Embryonic facial prominence (tissue), 1 donor: ENCODE data around the gene PUS7.
"Not testable (repeated sequence)": the region's sequence is repeated elsewhere in the genome, so short reads cannot be mapped to it uniquely, and the experiment has no call there.

Experiments used
- DNase-seq: peaks from one replicate; pipeline ENCODE4 v3.0.0-alpha.2; 2016; ENCODE audit errors: extremely low spot score

Gene PUS7

DNA sequence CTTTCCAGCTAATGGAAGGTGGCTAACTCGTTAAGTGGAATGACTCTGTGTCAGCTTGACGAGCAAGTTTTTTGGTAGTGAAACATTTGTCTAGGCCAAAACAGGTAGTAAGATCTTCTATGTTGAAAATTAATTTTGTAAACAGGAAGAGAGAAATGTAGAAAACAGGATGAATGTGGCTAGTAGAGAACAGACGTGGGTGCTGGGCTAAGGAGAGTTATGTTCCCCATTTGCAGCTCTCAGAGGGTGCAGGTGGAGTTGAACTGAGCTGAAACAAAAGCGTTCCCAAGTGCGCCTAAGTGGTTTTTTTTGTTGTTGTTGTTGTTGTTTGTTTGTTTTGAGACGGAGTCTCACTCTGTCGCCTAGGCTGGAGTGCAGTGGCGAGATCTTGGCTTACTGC is 73.9 kb downstream of the PUS7 start:
- no peak for DNase-seq

DNA sequence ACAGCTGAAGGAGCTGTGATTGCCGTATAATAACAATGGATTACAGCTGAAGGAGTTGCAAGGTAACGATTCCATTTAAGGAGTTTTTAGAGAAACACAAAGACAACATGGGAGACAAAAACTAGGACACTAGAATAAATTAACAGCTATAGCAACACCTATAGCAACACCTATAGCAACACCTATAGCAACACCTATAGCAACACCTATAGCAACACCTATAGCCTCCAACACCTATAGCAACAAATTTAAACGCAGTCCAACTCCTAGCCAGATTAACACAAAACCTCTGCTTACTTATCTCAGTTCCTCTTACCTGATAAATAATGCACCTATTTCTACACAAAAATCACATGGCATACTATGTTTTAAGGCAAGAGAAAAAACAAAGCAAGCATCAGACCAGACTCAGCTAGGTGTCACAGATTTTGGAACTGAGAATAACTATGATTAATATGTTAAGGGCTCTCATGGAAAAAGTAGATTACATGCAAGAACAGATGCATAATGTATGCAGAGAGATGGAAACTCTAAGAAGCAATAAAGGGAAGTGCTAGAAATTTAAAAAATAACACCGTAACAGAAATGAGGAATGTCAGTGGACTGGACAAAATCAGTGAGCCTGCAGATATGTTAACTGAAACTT is 77.6 kb downstream of the PUS7 start:
- DNase-seq, result no peak

- not testable (repeated sequence) for DNase-seq
Observed at GRCh38 chr7:105442214-105442613, 79.9 kb downstream of the PUS7 start.

DNA sequence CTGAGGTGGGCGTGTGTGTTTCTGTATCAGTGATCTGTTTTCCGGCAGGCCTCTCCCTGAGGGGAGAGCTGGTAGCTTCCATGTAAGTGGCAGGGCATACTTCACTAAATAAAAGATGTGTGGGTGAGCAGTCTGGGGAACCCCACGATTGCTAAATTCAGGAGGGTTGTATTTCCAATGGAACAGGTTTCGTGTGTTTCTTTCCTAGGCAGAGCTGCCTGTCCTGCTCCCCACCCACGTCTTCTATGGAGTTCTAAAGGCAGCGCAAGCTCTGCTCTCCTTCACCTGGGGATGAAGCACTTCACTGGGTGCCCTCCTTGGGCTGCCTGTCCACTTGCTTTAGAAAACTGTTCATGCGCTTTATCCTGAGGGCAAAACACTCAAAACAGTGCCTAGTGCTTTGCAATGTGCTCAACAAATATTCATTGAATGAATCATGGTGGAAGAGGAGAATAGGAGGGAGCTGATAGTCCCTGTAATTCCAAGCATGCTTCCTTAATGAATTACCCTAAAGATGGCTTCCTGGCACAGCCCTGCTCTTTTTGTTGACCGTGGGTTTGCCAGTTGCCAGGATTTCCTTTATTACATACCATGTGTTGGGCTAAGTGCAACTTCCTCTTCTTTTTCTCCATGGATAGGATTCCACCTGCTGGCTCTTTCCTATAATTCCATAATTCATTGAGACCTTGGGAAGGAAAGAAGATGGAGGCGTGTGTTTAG is 82.7 kb downstream of the PUS7 start:
- DNase-seq, result no peak

DNA sequence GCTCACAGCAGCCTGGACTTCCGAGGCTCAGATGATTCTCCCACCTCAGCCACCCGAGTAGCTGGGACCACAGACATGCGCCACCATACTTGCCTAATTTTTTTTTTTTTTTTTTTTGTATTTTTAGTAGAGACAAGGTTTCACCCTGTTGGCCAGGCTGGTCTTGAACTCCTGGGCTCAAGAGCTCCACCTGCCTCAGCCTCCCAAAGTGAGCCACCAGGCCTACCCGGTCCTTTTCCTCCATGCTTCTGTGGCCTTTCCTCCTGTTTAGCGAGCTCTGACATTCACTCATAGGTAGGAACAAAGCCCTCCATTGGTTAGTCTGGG is 83.3 kb downstream of the PUS7 start:
- no peak for DNase-seq

DNA sequence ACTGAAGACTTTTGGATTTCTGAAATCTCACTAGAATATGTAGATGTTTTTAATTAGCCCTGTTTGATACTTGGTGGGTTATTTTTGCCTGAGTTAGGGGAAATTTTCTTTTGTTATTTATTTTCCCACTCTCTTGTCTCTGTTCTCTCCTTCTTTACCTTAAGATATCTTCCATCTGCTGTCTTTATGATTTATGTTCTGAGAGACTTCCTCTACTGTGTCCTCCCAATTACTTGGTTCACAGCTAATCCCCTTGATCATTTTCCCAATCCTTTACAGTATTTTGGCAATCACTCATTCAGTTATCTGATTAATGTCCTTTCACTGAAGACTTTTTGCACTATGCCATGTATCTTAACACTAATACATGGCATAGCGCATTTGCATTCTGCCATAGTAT is 83.8 kb downstream of the PUS7 start:
- DNase-seq, result no peak

DNA sequence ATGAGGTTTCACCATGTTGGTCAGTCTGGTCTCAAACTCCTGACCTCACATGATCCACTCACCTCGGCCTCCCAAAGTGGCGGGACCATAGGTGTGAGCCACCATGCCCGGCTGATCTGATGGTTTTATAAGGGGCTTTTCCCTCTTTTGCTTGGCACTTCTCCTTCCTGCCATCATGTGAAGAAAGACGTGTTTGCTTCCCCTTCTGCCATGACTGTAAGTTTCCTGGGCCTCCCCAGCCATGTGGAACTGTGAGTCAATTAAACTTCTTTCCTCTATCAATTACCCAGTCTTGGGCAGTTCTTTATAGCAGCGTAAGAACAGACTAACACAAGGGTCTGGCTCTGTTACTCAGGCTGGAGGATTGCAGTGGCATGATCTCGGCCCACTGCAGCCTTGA is 84.7 kb downstream of the PUS7 start:
- not testable (repeated sequence) for DNase-seq

GRCh38 chr7:105429746-105430612 is 92.1 kb downstream of the PUS7 start:
- no peak for DNase-seq

- DNase-seq, result no peak
Observed at GRCh38 chr7:105426606-105427146, 95.4 kb downstream of the PUS7 start.

DNA sequence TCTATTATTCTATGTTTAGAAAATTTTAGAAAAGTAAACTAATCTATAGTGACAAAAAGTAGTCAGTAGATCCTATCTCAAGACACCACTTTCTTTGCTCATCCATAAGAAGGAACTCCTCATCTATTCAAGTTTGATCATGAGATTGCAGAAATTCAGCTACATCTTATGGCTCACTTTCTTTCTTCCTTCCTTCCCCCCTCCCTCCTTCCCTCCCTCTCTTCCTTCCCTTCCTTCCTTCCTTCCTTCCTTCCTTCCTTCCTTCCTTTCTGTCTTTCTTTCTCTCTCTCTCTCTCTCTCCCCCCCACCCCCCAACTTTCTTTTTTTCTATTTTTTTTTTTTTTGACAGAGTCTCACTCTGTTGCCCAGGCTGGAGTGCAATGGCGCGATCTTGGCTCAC is 98.1 kb downstream of the PUS7 start:
- DNase-seq, result no peak

DNA sequence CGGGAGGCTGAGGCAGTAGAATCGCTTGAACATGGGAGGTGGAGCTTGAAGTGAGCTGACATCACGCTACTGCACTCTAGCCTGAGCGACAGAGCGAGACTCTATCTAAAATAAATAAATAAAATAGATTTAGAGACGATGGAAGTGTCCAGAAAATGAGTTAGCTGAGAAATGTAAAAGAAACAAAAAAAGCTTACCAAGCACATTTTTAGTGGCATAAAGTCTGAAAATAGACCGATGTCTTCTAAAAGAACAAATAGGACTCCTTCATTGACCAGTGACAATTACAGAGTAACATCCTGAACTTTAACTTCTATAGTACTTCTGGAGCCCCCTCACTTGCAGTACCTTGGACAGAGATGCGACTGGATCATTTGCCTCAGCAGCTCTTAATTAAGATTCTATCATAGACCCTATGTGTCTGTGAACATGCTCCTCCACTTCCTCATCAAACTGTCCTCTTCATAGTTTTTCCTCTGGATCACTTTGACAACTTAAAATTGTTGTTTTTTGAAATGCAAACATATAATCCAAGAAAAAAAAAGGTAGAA is 108.1 kb downstream of the PUS7 start:
- DNase-seq, result no peak

DNA sequence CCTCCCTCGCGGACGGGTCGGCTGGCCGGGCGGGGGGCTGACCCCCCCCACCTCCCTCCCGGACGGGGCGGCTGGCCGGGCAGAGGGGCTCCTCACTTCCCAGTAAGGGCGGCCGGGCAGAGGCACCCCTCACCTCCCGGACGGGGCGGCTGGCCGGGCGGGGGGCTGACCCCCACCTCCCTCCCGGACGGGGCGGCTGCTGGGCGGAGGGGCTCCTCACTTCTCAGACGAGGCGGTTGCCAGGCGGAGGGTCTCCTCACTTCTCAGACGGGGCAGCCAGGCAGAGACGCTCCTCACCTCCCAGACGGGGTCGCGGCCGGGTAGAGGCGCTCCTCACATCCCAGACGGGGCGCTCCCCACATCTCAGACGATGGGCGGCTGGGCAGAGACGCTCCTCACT is 111.3 kb downstream of the PUS7 start:
- not testable (repeated sequence) for DNase-seq

GRCh38 chr7:105409775-105410174 is 112.3 kb downstream of the PUS7 start:
- DNase-seq, result not testable (repeated sequence)

DNA sequence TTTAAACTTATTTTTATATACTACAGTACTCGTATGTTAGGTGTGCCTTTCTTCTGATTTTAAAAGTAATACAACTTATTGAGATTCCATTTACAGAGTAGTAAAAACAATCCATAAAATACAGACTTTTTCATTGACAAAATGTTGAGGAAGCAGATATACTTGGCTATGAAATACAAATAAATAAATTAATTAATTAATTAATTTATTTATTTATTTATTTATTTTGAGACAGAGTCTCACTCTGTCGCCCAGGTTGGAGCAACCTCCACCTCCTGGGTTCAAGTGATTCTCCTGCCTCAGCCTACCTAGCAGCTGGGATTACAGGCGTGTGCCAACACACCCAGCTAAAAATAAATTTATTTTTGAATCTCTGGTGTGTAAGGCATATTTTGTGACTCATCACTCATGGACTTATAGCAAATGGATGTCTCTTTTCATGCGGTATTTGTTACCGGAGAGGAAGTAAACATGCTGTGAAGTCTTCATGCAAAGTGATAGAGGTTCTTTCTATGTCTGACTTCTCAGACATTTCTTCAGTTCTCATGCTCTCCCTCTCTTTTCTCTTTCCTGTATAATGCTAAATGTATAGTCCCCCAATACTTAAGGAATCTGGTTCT is 113.2 kb downstream of the PUS7 start:
- DNase-seq, result no peak
